GM18873 (cell line): ENCODE results near the gene C9.
A peak's percentile ranks its signal among the peaks of the same experiment; 100 is the strongest.
"Not testable (repeated sequence)": the region's sequence is repeated elsewhere in the genome, so short reads cannot be mapped to it uniquely, and the experiment has no call there.

Source experiments
- ATAC-seq: cut with Tn5 transposase; IDR thresholded peaks from one replicate; pipeline ENCODE4 v1.9.1; 2021; ENCODE audit warnings: mild to moderate bottlenecking, moderate library complexity, moderate number of reproducible peaks; ENCODE audit not compliant: unreplicated experiment, low FRiP score

Gene C9

GRCh38 chr5:39267186-39267585 is 97.1 kb downstream of the C9 start:
- no peak for ATAC-seq

DNA sequence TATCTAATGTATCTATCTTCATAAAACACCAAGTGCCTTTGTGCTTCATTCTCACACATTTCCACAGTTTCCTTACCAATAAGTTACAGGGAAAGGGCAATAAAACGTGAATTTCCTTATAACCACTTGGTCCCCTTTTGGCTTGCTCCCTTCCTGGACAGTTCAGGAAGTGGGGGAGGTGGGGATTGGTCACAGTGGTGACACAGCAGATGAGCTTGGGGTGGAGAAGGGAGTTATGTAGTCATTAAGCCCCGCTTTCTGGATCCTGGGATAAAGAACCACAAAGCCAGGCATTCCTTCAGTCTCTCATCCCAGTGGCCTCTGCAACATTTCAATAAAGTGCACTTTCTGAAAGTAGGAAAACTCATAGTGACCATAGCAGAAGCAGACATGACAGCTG is 97.9 kb downstream of the C9 start:
- ATAC-seq, result no peak

DNA sequence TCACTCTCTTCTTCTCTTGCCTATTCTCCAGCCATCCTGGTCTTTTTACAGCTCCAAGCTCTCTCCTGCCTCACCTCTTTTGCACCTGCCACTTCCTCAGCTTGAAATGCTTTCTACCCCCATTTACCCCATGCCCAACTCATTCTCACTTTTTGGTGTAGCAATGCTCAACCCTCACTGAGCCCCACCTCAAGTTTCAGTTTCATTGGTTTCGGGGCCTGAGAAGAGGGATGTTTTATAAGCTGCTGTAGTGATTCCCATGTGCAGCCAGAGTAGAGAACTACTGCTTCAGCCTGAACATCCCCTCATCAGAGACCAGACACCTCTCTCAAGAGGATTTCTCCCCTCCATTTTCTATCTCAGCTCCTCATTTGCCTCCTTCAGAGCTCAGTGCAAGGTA is 99.8 kb downstream of the C9 start:
- peak; percentile 92 for ATAC-seq

GRCh38 chr5:39262981-39263380 is 101.3 kb downstream of the C9 start:
- ATAC-seq, result no peak

GRCh38 chr5:39260095-39260494 is 104.2 kb downstream of the C9 start:
- no peak for ATAC-seq

DNA sequence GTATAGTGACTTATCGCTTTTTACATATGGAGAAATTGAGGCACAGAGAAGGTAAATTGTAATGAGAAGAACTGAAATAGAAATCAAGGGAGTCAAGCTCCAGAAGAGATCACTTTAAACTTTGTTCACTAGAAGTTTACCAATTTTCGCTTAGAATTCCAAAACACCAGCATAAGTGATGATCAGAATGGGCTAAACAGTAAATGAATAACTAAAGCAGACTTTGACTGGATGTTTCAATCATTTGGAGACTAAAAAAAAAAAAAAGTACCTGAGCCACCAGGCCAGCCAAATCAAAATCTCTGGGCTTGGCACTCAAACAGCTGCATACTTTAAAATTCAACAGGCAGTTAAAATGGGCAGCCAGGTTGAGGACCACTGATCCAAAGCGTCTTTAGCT is 106.7 kb downstream of the C9 start:
- ATAC-seq, result no peak

DNA sequence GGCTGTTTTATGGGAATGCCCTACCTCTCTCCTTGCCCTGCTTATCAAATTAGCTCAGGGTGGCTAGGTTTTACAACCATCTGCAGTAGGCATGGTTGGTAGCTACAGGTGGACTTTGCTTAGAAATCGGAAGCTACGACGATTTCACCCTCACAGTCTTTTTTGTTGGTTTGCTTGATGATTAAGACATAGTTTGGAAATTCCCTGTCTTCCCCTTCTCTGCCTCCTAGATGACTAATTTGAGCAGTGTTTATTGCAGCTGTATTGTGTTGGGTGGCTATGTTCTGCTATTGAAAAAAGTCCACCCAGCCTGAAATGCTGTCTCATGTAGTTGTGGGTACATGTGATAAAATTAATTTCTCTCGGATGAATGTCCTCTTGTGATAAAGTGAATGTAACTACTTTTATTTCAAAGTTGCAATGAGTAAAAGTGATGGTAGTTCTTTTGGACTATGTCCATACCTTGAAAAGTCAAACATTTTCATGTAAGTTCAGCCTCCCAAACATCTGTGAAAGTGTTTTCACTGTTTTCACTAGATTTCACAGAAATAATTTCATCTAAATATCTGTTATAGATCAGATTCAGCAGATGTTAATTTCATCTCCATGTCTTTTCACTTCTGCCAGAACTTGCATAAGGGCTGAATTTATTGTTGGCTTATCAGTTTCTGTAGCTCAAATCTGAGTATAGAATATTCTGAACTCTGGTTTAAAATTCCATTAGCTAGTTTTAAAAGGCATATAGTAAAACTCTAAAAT is 107.6 kb downstream of the C9 start:
- ATAC-seq, result peak; percentile 92

DNA sequence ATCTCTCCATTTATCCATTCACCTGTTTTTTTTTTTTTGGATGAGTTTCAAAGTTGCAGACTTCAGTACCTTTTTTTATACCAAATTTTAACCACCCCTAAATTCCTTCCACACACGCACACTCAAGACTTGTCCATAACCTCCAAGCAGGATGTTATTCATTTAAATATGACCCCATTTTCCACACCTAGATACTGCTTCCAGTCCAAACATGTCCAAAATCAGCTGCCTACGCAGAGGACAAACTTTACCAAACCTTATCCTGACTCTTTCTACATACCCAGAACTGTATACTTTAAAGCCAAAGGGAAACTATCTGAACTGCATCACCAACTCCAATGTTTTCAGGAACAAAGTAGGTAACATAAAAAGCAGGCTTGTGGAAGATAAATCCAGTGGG is 108.9 kb downstream of the C9 start:
- no peak for ATAC-seq

GRCh38 chr5:39254671-39255070 is 109.6 kb downstream of the C9 start:
- ATAC-seq, result no peak

- ATAC-seq, result no peak
Observed at GRCh38 chr5:39253196-39253595, 111.1 kb downstream of the C9 start.

GRCh38 chr5:39249564-39250274 is 114.6 kb downstream of the C9 start:
- no peak for ATAC-seq

- ATAC-seq, result no peak
Observed at GRCh38 chr5:39249069-39249468, 115.2 kb downstream of the C9 start.

DNA sequence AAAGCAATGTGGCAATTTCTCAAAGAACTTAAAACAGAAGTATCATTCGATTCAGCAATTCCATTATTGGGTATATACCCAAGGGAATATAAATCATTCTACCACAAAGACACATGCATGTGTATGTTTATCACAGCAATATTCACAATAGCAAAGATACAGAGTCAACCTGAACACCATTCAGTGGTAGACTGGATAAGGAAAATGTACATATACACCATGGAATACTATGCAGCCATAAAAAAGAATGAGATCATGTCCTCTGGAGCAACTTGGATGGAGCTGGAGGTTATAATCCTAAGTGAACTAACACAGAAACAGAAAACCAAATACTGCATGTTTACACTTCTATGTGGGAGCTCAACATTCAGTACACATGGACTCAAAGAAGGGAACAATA is 123.5 kb downstream of the C9 start:
- no peak for ATAC-seq

DNA sequence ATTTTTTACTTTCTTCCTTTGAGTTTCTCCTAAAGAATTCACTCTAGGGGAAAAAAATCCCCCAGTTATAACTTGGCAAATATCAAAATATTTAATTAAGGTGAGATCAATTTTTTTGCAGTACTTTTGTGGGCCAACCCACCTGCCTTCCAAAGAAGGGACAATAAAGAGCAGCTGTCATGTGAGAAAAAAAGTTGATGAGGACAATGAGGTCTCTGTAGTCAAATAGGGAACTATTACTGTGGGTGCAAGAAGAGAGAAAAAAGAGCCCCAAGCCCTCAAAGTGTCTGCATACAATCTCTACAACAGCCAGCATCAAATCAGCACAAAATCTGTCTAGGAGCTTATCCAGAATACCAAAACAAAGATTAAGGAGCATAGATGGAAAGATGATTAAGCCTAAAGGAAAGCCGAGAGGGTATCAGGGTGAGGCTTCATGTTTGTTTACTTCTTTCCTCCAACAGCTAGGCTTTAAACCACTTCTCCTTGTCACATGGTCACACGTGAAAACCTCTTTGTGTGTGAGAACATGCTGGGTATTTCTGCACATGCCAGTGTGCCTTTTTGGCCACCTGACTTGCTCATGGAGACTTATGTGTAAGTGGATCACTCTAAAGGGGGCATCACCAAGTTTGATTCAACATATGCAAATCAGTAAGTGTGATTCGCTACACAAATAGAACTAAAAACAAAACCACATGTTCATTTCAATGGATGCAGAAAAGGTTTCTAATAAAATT is 125.8 kb downstream of the C9 start:
- ATAC-seq, result no peak

DNA sequence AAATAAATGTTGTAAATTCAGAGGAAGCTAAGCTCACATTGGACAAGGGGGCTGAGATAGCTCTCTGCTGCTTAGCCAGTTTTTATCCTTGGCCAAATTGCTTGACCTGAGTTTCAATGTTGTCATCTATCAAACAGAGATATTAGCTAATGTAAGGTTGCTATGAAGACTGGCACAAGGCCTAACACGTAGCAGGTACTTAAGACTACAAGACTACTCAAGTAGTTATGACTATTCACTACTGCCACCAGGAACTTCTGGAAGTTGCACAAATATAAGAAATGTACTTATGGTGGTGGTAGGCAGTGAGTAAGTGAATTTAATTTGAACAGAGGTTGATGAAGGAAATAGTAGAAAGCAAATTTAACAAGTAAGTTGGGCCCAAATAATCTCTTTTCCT is 127.6 kb downstream of the C9 start:
- ATAC-seq, result no peak

DNA sequence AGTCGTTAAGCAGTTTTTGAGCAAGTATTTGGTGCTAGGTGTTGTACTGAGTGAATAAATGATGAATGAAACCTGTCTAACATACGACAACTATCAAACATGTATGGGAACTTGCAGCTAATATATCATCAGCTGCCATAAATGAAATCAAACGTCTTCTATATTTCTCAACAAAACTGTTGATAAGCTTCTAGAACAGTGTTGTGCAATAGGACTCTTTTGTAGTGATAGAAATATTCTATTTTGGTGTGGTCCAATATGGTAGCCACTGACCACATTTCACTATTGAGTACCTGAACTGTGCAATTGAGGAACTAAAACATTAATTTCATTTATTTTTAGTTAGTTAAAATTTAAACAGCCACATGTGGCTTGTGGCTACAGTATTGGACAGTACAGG is 128.6 kb downstream of the C9 start:
- no peak for ATAC-seq

- not testable (repeated sequence) for ATAC-seq
Observed at GRCh38 chr5:39234494-39234893, 129.8 kb downstream of the C9 start.
